ENCODE data around the gene ACIN1. TPM values are rescaled to one million over a fixed set of nuclear protein-coding genes. Genes with fewer than 3 reads are reported as not detected.

Gene ACIN1
- total RNA-seq, 1 donor from 2014 or later = 83.4 TPM

DNA sequence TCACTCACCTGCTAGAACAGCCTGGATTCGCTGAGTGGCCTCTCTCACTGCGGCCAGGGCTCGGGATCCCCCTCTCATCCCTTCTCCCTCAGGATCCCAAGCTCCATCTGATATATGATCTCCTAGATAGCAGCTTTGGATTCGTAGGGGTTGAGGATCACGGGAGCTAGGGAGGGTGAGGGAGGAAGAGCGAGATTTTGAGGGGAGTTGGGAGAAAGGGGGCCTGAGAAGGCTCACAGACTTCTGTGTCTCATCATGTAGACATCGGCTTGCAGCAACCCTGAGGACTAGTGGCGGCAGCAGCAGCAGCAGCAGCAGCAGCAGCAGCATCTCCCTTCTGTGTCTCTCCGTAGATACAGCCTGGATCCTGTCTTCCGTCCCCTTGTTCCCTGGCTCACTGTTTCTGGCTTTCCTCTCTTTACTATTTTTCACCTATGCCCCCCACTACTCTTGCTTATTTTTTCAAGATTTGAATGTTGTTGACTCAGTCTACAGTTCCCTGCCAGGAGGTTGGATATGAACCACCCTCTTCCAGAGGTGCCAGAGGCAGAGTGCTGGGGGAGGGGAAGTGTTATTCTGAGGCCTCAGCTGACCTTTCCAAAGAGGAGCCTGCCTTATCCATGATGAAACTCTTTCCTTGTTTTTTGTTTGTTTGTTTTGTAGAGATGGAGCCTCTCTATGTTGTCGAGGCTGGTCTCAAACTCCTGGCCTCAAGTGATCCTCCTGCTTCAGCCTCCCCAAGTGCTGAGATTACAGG, 9.8 kb upstream of the ACIN1 start, which contains the start of gene CIROP:
Gene CIROP, minus strand, starts transcription at position 399 of the 757 bp plus-strand sequence. Its CDS starts 69 bp downstream, at position 330.
- TF ChIP-seq CTCF (IDR thresholded peaks at IDR 0.05; ENCODE audit: insufficient read depth, low read length, poor library complexity, severe bottlenecking) = no peak

DNA sequence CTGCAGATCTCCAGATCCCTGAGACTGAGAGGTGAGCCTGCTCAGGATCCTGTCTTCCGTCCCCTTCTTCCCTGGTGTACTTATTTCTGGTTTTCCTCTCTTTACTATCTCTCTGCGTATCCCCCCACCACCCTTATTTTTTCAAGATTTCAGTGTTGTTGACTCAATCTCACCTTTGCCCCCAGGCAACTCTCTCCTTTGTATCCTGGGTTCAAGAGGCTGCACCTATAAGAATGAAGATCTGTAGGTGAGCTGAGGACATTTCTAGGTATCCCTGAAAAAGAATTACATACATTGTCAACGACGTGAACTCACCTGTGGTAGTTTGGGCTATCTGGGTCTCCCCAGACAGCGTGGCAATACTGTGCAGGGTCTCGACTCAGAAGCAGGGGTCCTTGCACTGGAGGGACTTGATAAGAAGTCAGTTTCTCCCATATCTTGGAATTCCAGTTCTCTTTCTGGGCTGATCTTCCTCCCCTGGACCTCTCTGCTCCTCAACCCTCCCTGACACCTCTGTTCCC, 9.2 kb upstream of the ACIN1 start:
- H3K27me3 ChIP-seq (ENCODE audit: control insufficient read depth, insufficient read depth, low read length) = no peaks in the 10 kb centered on the region

More for the DNA sequence above, 9.8 kb upstream of the ACIN1 start, which contains the start of gene CIROP:
- Histone ChIP-seq H3K27me3 (ENCODE audit: control insufficient read depth, insufficient read depth, low read length) (no peaks in the 10 kb centered on the region), H3K4me3 (ENCODE audit: low read depth, low read length) (no peak within 1 kb of the TSS), H3K36me3 (ENCODE audit: control insufficient read depth, insufficient read depth, low read length) (no peaks in the 10 kb centered on the region)
- no peak for DNase-seq (ENCODE audit: low read depth)

DNA sequence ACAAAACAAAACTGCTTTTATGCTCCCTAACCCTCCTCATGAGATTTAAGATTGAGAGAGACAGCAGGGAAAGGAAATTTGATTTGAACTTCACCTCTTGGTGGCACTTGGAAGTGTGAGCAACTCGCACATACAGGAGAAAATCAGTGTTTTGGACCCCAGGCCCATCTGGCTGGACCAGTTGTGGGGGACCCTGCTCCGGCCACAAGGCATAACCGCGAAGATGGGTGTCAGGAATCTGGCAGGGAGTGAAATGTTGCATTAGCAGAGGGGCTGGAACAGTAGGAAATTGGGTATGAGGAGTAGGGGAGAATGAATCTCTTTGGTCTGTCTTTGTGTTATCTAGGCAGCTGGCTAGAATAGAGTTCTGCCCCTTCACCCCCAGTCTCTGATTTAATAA, 8.6 kb upstream of the ACIN1 start:
- no peak overlapping the region for H3K4me3 ChIP-seq (ENCODE audit: low read depth, low read length)
- H3K36me3 ChIP-seq (ENCODE audit: control insufficient read depth, insufficient read depth, low read length) = no peaks in the 10 kb centered on the region
- no peak for TF ChIP-seq CTCF (IDR thresholded peaks at IDR 0.05; ENCODE audit: insufficient read depth, low read length, poor library complexity, severe bottlenecking)
- no peak for DNase-seq (ENCODE audit: low read depth)
- H3K27me3 ChIP-seq (ENCODE audit: control insufficient read depth, insufficient read depth, low read length) = no peaks in the 10 kb centered on the region

More for the DNA sequence above, 9.2 kb upstream of the ACIN1 start:
- DNase-seq (ENCODE audit: low read depth) = no peak
- no peak overlapping the region for H3K4me3 ChIP-seq (ENCODE audit: low read depth, low read length)
- H3K36me3 ChIP-seq (ENCODE audit: control insufficient read depth, insufficient read depth, low read length) = no peaks in the 10 kb centered on the region
- TF ChIP-seq CTCF (IDR thresholded peaks at IDR 0.05; ENCODE audit: insufficient read depth, low read length, poor library complexity, severe bottlenecking) = no peak

DNA sequence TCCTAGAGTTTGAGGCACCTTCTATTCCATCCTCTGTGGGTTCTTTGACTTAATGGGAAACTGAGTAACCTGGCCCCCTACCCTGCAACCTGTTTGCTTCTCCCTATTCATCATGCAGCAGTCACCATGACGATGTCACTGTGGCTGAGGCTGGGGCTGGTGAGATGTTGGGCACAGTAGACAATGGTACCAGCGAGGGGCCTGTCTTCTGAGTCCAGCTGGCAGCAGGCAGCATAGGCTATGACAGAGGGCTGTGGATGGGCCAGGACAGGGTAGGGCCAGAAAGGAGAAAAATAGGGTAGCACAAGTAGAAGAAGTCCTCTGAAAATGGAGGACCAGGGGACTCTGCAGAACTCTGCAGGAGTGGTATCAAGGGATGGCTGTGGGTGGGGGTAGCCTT, 7.9 kb upstream of the ACIN1 start:
- H3K4me3 ChIP-seq (ENCODE audit: low read depth, low read length) = no peak overlapping the region
- no peaks in the 10 kb centered on the region for H3K27me3 ChIP-seq (ENCODE audit: control insufficient read depth, insufficient read depth, low read length)
- no peaks in the 10 kb centered on the region for H3K36me3 ChIP-seq (ENCODE audit: control insufficient read depth, insufficient read depth, low read length)
- no peak for TF ChIP-seq CTCF (IDR thresholded peaks at IDR 0.05; ENCODE audit: insufficient read depth, low read length, poor library complexity, severe bottlenecking)
- DNase-seq (ENCODE audit: low read depth) = no peak

- Histone ChIP-seq H3K36me3 (ENCODE audit: control insufficient read depth, insufficient read depth, low read length) (no peaks in the 10 kb centered on the region), H3K4me3 (ENCODE audit: low read depth, low read length) (no peak overlapping the region), H3K27me3 (ENCODE audit: control insufficient read depth, insufficient read depth, low read length) (no peaks in the 10 kb centered on the region)
- no peak for TF ChIP-seq CTCF (IDR thresholded peaks at IDR 0.05; ENCODE audit: insufficient read depth, low read length, poor library complexity, severe bottlenecking)
- DNase-seq (ENCODE audit: low read depth) = no peak
These were observed 7.2 kb upstream of the ACIN1 start for GRCh38 chr14:23101986-23102625.

Data from kidney epithelial cell (primary cell).